ENCODE measurements around the gene ZKSCAN1.
A peak's percentile ranks its signal among the peaks of the same experiment; 100 is the strongest.
"Not testable (repeated sequence)": the region's sequence is repeated elsewhere in the genome, so short reads cannot be mapped to it uniquely, and the experiment has no call there.

The ZKSCAN1 gene

GRCh38 chr7:100015232-100016214, at the start of gene ZKSCAN1:
Gene ZKSCAN1 (plus strand): TSS chr7:100015596. CDS start chr7:100023507, 7,911 bp downstream.
- no peaks in the 10 kb centered on the region for H3K27me3 ChIP-seq
- TF ChIP-seq Cebpa-rat (IDR thresholded peaks at IDR 0.05), result no peak
- H4K20me1 ChIP-seq, result peaks cover 47% of the 10 kb centered on the region
- H3K36me3 ChIP-seq, result peaks cover 30% of the 10 kb centered on the region
- H3K9me3 ChIP-seq, result no peaks in the 10 kb centered on the region
- peak within 1 kb of the TSS; percentile 100 for H3K9ac ChIP-seq
- peak within 1 kb of the TSS; percentile 98 for H3K27ac ChIP-seq
- H3K4me3 ChIP-seq, result peak within 1 kb of the TSS; percentile 100
- H3K4me1 ChIP-seq, result peaks cover 23% of the 10 kb centered on the region
- peak within 1 kb of the TSS; percentile 88 for H3K4me2 ChIP-seq

- Histone ChIP-seq H4K20me1 (no peaks in the 10 kb centered on the region), H3K4me1 (no peaks in the 10 kb centered on the region), H3K4me3 (no peak overlapping the region), H3K4me2 (no peak overlapping the region), H3K36me3 (no peaks in the 10 kb centered on the region), H3K9me3 (no peaks in the 10 kb centered on the region), H3K9ac (no peak overlapping the region), H3K27ac (no peak overlapping the region), H3K27me3 (no peaks in the 10 kb centered on the region)
- no peak for TF ChIP-seq Cebpa-rat (IDR thresholded peaks at IDR 0.05)
These were observed 46.1 kb upstream of the ZKSCAN1 start for GRCh38 chr7:99969298-99969697.

- not testable (repeated sequence) for H4K20me1 ChIP-seq, H3K4me1 ChIP-seq, H3K27ac ChIP-seq, H3K36me3 ChIP-seq, H3K4me3 ChIP-seq, H3K9ac ChIP-seq, H3K27me3 ChIP-seq, H3K9me3 ChIP-seq, H3K4me2 ChIP-seq
These were observed 45.6 kb upstream of the ZKSCAN1 start for GRCh38 chr7:99969813-99970212.

- H3K4me2 ChIP-seq, result no peak overlapping the region
- no peak overlapping the region for H3K27ac ChIP-seq
- H3K27me3 ChIP-seq, result no peaks in the 10 kb centered on the region
- H3K9me3 ChIP-seq, result no peaks in the 10 kb centered on the region
- no peaks in the 10 kb centered on the region for H3K36me3 ChIP-seq
- no peak overlapping the region for H3K4me3 ChIP-seq
- no peaks in the 10 kb centered on the region for H3K4me1 ChIP-seq
- H4K20me1 ChIP-seq, result no peaks in the 10 kb centered on the region
- TF ChIP-seq Cebpa-rat (IDR thresholded peaks at IDR 0.05), result no peak
- H3K9ac ChIP-seq, result no peak overlapping the region
These were observed 44.2 kb upstream of the ZKSCAN1 start for GRCh38 chr7:99971242-99971641.

DNA sequence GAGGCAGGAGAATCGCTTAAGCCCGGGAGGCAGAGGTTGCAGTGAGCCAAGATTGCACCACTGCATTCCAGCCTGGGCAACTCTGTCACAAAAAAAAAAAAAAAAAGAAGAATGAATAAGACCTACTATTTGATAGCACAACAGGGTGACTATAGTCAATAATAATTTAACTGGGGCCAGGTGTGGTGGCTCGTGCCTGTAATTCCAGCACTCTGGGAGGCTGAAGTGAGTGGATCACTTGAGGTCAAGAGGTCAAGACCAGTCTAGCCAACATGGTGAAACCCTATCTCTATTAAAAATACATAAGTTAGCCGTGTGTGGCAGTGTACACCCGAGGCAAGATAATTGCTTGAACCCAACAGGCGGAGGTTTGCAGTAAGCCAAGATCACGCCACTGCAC, 41.6 kb upstream of the ZKSCAN1 start:
- not testable (repeated sequence) for H3K4me1 ChIP-seq, H3K9me3 ChIP-seq, H3K27me3 ChIP-seq, H3K36me3 ChIP-seq, H3K4me3 ChIP-seq, H3K4me2 ChIP-seq, H3K27ac ChIP-seq, H4K20me1 ChIP-seq, H3K9ac ChIP-seq

DNA sequence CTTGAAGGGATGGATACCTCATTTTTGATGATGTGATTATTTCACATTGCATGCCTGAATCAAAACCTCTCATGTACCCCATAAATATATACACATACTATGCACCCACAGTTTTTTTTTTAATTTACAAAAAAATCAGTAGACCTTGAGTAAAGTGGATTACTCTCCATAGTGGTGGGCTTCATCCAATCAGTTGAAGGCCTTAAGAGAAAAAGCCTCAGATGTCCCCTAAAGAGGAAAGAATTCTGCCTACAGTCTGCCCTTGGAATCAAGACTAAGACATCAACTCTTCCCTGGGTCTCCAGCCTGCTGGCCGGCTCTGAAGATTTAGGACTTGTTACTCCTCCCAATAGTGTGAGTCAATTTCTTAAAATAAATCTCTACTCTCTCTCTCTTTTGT, 40.7 kb upstream of the ZKSCAN1 start:
- Histone ChIP-seq H3K27ac (no peak overlapping the region), H3K4me2 (no peak overlapping the region), H4K20me1 (no peaks in the 10 kb centered on the region), H3K36me3 (no peaks in the 10 kb centered on the region), H3K9me3 (no peaks in the 10 kb centered on the region), H3K4me1 (no peaks in the 10 kb centered on the region), H3K9ac (no peak overlapping the region), H3K4me3 (no peak overlapping the region), H3K27me3 (no peaks in the 10 kb centered on the region)
- TF ChIP-seq Cebpa-rat (IDR thresholded peaks at IDR 0.05), result no peak

DNA sequence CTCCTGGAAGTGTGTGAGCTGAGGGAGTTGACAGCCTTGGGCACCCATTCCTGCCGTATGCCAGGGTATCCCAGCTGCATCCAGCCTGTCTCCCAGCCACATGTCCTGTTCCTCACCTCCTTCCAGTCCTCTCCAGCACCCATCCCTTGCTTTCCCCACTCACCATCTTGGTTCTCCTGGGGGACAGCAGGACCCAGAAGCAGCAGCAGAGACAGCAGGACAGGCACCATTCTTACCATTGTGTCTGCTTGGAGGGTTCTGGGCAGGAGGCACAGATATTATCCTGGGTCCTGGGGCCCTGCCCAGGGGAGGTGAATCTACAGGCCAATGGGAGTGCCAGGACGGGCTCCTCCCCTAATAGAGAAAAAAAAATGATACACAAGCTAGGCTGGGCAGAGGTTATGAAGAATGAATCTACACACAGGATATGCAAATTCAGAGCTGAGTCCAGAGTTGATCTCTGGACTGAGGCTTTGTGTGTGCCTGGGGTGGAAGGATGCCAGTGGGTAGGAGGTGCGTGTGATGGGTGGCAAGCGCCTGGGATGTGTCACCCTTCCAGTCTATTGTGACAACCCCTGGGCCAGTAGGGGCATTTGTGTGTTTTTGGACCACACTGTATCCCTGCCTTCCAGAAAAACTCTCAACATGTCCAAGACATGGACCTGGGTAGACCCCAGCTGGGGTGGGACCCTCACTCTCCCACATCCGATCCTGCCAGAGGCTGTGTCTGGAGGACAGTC, 39.4 kb upstream of the ZKSCAN1 start, which contains the start of gene AZGP1:
AZGP1 (minus strand) TSS at position 250 of the 740 bp plus-strand sequence; CDS start at position 239, 11 bp downstream.
- H3K9me3 ChIP-seq, result no peaks in the 10 kb centered on the region
- no peaks in the 10 kb centered on the region for H4K20me1 ChIP-seq
- no peaks in the 10 kb centered on the region for H3K36me3 ChIP-seq
- peaks cover 5% of the 10 kb centered on the region; the same call in 1 of the 2 replicates for H3K4me1 ChIP-seq
- no peak for TF ChIP-seq Cebpa-rat (IDR thresholded peaks at IDR 0.05)
- no peaks in the 10 kb centered on the region for H3K27me3 ChIP-seq
- H3K9ac ChIP-seq, result no peak within 1 kb of the TSS
- no peak within 1 kb of the TSS for H3K4me2 ChIP-seq
- no peak within 1 kb of the TSS for H3K27ac ChIP-seq
- H3K4me3 ChIP-seq, result no peak within 1 kb of the TSS

DNA sequence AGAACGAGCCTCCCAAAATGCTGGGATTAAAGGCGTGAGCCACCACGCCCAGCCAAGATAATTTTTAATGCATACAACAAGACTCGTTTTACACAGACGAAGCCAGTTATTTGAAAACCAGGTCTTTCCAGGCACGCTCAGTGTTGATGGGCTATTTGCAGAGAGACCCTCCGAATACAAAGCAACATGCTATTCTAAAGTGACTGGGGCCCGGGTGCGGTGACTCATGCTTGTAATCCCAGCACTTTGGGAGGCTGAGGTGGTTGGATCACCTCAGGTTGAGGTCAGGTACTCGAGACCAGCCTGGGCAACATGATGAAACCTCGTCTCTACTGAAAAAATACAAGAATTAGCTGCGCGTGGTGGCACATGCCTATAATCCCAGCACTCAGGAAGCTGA, 38.8 kb upstream of the ZKSCAN1 start:
- Histone ChIP-seq H3K27ac (no peak overlapping the region), H3K4me2 (no peak overlapping the region), H4K20me1 (no peaks in the 10 kb centered on the region), H3K4me3 (no peak overlapping the region), H3K27me3 (no peaks in the 10 kb centered on the region), H3K4me1 (peaks cover 5% of the 10 kb centered on the region; the same call in 1 of the 2 replicates), H3K9me3 (no peaks in the 10 kb centered on the region), H3K36me3 (no peaks in the 10 kb centered on the region), H3K9ac (no peak overlapping the region)
- TF ChIP-seq Cebpa-rat (IDR thresholded peaks at IDR 0.05), result no peak

DNA sequence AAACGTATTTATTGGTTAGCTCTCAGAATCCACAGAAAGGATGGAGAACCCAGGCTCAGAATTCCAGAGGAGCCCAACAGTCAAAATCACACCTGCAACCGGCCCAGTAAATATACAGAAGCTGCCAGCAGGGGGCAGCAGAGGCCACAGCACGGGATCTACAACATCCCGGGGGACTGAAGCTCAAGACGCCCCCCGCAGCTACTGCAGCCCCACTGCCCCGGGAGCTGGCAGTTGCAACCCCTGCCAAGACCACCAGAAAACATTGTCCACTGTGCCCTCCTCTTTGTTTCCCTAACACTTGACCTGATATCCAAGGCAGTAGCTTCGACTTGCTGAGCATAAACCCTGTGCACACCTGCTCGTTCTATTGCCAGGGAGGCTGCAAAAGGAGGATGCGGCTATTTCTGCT, 35.6 kb upstream of the ZKSCAN1 start:
- peak overlapping the region; percentile 28; the same call in 1 of the 2 replicates for H3K4me2 ChIP-seq
- H3K4me3 ChIP-seq, H4K20me1 ChIP-seq: not testable (repeated sequence)

GRCh38 chr7:99980448-99980872, 34.9 kb upstream of the ZKSCAN1 start:
- not testable (repeated sequence) for H3K27ac ChIP-seq, H3K4me3 ChIP-seq, H3K36me3 ChIP-seq, H3K4me2 ChIP-seq, H4K20me1 ChIP-seq, H3K27me3 ChIP-seq, H3K9ac ChIP-seq, H3K9me3 ChIP-seq
- H3K4me1 ChIP-seq, result peaks cover 13% of the 10 kb centered on the region; the same call in 1 of the 2 replicates

More for the DNA sequence above, 35.6 kb upstream of the ZKSCAN1 start:
- not testable (repeated sequence) for H3K27me3 ChIP-seq, H3K27ac ChIP-seq, H3K9ac ChIP-seq, H3K36me3 ChIP-seq, H3K9me3 ChIP-seq
- H3K4me1 ChIP-seq, result peaks cover 13% of the 10 kb centered on the region; the same call in 1 of the 2 replicates

DNA sequence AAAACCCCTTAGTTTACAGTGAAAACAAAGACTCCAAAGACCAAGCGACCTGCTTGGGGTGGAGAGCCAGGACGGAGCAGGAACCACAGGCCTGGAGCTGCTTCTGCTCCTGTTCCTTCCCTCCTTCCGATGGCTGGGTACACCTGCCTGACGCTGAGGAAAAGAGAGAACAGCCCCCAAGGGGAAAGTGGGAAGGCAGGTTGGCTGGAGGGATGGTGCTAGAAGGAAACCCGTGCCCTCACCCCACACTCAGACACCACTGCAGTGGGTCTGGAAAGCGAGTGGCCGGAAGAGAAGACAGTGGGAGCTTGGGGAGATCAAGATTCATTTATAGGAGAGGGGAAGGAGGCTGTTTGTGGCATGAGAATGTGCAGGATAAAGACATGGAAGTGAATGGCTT, 34.3 kb upstream of the ZKSCAN1 start:
- not testable (repeated sequence) for H3K4me2 ChIP-seq, H3K27me3 ChIP-seq, H3K27ac ChIP-seq, H3K4me3 ChIP-seq, H3K9me3 ChIP-seq, H4K20me1 ChIP-seq, H3K9ac ChIP-seq, H3K36me3 ChIP-seq
- peaks cover 13% of the 10 kb centered on the region; the same call in 1 of the 2 replicates for H3K4me1 ChIP-seq

All from BLaER1 (cell line).